H54 (cell line): ENCODE measurements around the gene SERPINB3.
"Not testable (repeated sequence)": the region's sequence is repeated elsewhere in the genome, so short reads cannot be mapped to it uniquely, and the experiment has no call there.

Experiments used
- DNase-seq: peaks from one replicate; pipeline ENCODE4 v3.0.0; 2011; ENCODE audit warnings: low spot score, mixed read lengths; ENCODE audit not compliant: insufficient read length
- FAIRE-seq: peaks from 3 replicates; lab custom pipeline; 2011; peaks lifted over from hg19 to GRCh38; lab: Jason Lieb, UNC
- POLR2A ChIP-seq: IDR thresholded peaks from 2 replicates; pipeline ENCODE4 v1.6.1; 2011; ENCODE audit warnings: low read depth, mild to moderate bottlenecking, low read length

Gene SERPINB3

DNA sequence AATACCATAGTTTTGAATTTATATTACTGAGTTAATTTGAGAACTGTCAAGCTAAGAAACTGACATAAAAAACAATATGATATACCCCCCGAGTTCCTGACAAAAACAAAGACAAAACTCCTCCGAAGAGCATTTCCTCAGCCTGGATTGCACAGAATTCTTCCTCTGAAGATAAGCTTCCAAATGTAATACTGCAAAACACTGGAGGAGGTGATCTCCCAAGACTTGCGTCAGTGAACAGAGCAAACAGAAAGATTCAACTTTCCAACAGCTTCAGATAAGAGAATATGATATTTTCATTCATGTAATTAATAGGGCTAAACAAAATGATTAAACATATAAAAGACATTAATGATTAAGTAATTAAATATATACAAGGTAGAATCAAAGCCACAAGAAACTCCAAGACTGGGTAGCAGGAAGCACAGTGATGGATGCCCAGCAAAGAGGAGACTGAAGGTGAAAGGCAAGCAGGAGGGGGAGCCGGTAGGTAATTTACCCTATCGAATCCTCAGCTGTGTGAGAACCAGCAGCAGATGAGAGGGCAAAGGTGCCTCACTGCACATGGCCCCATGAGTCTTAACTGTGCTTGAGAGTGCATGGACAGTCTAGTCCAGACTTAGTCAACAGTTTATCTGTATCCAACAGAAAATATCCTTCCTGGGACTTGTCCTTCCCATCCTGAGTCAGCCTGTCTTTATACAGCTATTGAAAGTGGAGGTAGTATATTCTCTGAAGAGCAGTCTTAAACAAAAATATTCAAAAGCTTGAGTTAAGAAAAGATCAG, 18.3 kb upstream of the SERPINB3 start:
- no peak for FAIRE-seq
- DNase-seq: no peak
- no peak for TF ChIP-seq POLR2A

GRCh38 chr18:63677500-63678225, 16.0 kb upstream of the SERPINB3 start:
- DNase-seq: no peak
- no peak for FAIRE-seq
- TF ChIP-seq POLR2A: no peak

GRCh38 chr18:63676526-63677323, 15.0 kb upstream of the SERPINB3 start:
- TF ChIP-seq POLR2A: no peak
- FAIRE-seq (no peak), DNase-seq (no peak)

DNA sequence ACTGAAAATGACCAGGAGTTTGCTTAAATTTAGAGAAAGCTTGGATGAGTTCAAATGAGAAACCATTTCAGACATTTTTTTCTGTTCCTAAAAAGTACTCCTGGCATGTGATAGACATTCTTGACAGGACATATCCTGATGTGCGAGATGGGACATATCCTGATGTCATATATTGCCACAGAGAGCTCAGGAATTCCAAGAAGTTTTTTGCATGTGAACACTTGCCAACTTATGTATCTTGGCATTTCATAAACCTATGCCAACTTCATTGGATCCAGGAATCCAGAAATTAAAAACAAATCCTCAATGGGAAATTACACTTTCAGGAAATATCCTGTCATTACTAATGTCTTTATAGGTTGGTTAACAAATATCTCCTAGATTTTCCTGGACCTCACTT, 2.9 kb upstream of the SERPINB3 start:
- FAIRE-seq (no peak), DNase-seq (no peak)
- no peak for TF ChIP-seq POLR2A

DNA sequence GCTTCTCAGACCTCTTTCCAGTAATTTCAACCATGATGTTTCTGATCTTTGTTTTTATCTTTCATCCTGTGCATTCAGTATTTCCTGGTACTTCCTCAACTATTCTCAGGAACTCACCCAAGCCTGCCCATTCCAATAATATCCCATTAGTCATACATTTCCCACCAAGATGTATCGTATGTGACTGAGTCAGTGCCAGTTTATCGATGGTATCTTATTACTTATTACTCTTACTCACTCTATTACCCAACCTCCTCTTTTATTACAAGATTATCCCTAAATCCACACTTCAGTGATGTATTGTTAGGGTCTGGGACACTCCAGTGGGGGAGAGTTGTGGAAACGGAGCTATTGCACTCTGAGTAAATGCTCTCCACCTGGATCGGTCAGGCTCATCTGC, 2.8 kb downstream of the SERPINB3 start:
- not testable (repeated sequence) for DNase-seq
- peak; percentile 97 for FAIRE-seq

GRCh38 chr18:63650271-63650670, 11.4 kb downstream of the SERPINB3 start:
- not testable (repeated sequence) for DNase-seq, FAIRE-seq

DNA sequence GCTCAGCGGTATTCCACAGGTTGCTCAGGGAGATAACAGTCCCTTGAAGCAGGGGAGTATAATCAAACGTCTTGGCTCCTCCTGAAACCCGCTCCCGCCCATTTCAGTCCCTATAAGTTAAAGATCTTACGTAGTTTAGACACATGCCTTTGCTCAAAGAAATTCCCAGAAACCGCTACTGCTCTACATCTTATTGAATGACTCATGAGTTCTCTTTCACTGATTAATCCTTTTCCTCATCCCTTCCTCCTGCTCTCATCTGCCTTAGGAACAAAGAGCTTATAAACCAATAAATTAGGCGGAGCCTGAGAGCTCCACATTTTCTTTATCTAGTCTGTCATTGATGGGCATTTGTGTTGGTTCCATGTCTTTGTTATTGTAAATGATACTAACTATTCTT, 13.5 kb downstream of the SERPINB3 start:
- DNase-seq (no peak), FAIRE-seq (no peak)
- TF ChIP-seq POLR2A: no peak

- no peak for DNase-seq
- no peak for TF ChIP-seq POLR2A
- FAIRE-seq: no peak
Observed at GRCh38 chr18:63646936-63647335, 14.8 kb downstream of the SERPINB3 start.

DNA sequence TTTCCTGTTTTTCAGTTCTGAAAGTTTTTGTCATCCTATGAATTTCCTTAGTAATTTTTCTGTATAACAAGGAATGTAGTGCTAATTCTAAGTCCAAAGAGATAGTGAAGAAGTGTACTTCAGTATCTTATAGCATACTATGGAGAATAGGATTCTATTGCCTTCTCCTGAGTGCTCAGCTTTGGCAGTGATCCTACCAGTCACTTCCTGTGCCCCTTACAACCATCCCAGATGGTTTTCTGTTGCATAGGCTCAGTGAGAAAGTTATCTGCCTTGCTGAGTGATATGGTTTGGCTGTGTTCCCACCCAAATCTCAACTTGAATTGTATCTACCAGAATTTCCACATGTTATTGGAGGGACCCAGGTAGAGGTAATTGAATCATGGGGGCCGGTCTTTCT, 17.0 kb downstream of the SERPINB3 start:
- peak; percentile 61 for FAIRE-seq
- not testable (repeated sequence) for DNase-seq

- not testable (repeated sequence) for FAIRE-seq, DNase-seq
Observed at GRCh38 chr18:63644142-63644541, 17.6 kb downstream of the SERPINB3 start, which contains the start of gene SERPINB4. Gene SERPINB4 (minus strand): TSS chr18:63644256. CDS start chr18:63643577, 679 bp downstream.

DNA sequence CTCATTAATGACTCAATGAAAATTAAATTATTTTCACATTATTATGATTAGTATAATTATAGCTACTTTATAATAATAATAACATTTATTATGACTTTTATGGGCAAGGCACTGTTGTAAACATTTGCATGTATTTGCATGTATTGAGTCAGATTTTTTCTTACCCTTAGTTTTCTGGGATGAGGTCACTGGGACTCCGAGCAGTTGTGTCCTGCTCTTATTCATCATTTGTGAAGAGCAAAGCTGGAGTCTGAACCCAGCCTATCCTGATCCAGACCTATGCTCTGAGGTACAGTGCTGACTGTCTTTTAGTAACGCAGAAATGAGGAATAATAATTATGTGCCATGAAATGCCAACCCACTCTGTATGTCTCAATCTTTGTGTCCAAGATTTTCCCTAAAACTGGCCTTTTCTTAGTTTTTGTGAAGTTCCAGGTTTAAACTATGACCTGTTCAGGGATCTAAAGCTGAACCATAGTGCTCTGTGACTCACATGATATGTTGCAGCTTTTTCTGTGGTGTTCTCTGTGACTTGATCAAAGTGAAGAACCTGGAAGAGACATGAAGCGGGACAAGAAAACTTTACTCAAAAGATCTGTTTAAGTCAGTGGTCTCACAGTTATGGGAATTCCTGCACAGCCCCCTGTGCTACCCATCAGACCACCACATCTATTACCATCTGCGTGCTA, 18.9 kb downstream of the SERPINB3 start:
- FAIRE-seq: peak; percentile 57
- DNase-seq: not testable (repeated sequence)

DNA sequence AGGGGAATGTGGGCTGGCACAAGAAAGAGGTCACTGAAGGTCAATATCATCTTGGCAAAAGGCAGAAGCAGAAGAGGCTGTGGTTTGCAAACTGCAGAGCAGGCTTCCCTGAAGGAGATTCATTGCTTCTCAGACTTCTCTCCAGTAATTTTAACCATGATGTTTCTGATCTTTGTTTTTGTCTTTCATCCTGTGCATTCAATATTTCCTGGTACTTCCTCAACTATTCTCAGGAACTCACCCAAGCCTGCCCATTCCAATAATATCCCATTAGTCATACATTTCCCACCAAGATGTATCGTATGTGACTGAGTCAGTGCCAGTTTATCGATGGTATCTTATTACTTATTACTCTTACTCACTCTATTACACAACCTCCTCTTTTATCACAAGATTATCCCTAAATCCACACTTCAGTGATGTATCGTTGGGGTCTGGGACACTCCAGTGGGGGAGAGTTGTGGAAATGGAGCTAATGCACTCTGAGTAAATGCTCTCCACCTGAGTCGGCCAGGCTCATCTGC, 20.5 kb downstream of the SERPINB3 start:
- DNase-seq: not testable (repeated sequence)
- peak; percentile 62 for FAIRE-seq

DNA sequence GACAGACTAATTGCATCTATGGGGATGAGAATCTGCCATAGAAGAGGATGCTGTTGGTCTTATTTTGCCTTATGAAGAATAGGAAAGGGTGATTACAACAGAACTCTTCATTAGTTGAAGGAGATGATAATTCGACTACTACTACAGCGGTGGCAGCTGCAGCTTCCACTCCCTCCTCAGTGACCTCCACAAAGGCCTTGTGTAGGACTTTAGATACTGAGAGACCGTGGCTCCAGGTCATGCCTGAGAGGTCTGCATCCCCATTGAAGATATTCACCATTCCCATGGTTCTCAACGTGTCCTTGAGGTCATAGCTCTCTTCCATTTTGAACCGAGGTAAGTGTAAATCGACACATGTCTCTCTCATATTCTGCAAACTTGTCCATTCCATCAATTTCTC, 24.0 kb downstream of the SERPINB3 start:
- no peak for TF ChIP-seq POLR2A
- no peak for FAIRE-seq
- DNase-seq: no peak

- no peak for FAIRE-seq
- TF ChIP-seq POLR2A: no peak
- DNase-seq: no peak
Observed at GRCh38 chr18:63627819-63628218, 33.9 kb downstream of the SERPINB3 start.
